CD4-positive, alpha-beta T cell treated with Interleukin-2 at 100 ng/mL for 4 hours (primary cell): ENCODE measurements around the gene PCNX3.
"Not testable (repeated sequence)": the region's sequence is repeated elsewhere in the genome, so short reads cannot be mapped to it uniquely, and the experiment has no call there.

ENCODE experiments used
- DNase-seq: peaks from one replicate; pipeline ENCODE4 v3.0.0-alpha.2; 2020; ENCODE audit warnings: low spot score

The PCNX3 gene

GRCh38 chr11:65620666-65621065 is 5.1 kb downstream of the PCNX3 start:
- DNase-seq, result no peak

DNA sequence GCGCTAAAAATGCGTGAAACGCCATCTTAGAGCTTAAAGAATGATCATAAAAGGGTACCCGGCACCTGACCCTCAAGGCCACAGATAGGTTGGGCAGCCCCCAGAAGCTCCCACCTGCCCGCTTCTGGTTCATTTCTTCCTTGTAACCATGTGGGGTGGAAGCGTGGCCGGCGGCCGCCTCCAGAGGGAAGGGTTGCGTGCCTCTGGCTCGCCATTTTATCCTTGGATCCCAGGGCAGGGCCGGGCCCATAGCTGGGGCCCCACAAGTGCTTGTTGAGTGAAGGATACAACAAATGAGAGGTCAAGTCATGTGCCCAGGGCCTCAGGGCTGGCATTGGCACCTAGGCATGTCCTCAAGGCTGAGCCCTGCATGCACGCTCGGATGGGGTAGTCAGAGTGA is 5.9 kb downstream of the PCNX3 start:
- DNase-seq, result no peak

DNA sequence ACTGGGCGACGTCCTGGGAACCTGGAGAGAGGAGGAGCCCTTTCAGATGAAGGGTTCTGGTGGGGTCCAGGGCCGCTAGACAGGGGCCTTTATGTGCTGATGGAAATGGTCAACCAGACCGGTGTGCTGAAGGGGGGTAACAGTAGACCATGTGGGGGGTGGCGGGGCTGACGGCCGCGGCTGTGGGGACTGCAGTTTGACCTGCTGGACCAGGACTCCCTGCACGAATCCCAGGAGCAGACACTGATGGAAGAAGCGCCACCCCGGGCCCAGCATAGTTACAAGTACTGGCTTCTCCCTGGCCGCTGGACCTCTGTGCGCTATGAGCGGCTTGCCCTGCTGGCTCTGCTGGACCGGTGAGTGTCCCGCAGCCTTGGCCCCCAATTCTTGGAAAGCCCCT is 6.4 kb downstream of the PCNX3 start:
- no peak for DNase-seq

GRCh38 chr11:65623177-65623576 is 7.6 kb downstream of the PCNX3 start:
- no peak for DNase-seq

DNA sequence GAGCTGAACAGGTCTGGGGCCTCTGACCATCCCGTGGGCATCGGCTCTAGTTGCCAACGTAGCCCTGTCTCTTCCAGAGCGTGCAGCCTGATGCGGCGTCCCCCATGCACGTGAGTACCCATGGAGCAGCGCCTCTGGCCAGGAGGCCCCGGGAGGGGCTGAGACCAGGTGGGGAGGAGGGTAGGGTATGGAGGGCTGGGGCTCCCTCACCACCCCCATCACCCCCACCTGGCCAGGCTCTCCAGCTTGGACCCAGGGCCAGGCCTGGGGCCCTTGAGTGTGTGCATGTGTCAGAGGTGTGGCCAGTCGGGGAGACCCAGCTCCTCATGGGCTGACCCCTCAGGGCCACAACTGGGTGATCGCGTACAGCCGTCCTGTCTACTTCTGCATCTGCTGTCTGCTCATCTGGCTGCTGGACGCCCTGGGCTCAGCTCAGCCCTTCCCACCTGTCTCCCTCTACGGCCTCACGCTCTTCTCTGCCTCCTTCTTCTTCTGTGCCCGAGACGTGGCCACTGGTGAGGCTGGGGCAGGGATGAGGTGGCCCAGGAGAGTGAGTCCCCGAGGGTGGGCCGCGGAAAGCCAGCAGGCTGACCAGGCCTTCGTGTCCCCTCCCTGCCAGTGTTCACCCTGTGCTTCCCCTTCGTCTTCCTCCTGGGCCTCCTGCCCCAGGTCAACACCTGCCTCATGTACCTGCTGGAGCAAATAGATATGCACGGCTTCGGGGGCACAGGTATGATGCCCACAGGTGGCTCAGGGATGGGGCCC is 8.5 kb downstream of the PCNX3 start:
- no peak for DNase-seq

DNA sequence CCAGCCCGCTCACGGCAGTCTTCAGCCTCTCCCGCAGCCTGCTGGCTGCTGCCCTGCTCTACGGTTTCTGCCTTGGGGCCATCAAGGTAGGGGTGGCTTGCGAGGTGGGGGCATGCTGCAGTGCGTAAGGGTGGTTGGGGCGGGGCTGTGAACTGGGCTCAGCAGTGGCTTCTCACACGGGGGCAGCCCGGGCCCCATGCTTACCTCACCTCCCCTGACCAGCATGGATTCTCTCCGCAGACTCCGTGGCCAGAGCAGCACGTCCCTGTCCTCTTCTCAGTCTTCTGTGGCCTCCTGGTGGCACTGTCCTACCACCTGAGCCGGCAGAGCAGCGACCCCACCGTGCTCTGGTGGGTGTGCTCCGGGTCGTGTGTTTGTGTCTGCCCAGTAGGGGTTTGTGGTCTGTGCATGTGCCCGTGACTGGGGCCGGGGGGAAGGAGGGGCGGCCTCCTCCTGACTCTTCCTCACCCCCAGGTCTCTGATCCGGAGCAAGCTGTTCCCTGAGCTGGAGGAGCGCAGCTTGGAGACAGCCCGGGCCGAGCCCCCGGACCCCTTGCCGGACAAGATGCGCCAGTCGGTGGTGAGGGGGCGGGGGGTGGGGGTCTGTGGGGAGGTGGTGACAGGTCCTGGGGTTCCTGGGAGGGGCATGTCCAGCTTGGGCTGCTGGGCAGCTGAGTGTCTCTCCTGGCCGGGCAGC is 9.5 kb downstream of the PCNX3 start:
- no peak for DNase-seq

GRCh38 chr11:65625628-65626342 is 10.2 kb downstream of the PCNX3 start:
- DNase-seq, result peak; percentile 60

GRCh38 chr11:65627202-65627601 is 11.6 kb downstream of the PCNX3 start:
- DNase-seq, result no peak

DNA sequence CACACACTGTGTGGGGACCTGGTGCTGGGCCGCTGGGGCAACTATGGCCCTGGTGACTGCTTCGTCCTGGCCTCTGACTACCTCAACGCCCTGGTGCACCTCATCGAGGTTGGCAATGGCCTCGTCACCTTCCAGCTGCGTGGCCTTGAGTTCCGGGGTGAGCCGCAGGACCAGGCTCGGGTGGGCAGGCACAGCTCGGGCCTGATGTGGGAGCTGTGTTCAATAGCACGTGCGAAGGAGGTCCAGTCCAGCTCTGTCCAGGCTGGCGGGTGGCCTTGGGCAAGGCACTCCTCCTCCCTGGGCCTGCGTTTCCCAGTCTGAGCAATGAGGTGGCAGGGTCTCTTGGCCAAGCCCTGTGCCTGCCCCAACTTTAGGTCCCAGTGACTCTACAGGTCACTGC is 14.0 kb downstream of the PCNX3 start:
- no peak for DNase-seq

- no peak for DNase-seq
These were observed 14.6 kb downstream of the PCNX3 start for GRCh38 chr11:65630215-65630614.

- no peak for DNase-seq
These were observed 18.0 kb downstream of the PCNX3 start for GRCh38 chr11:65633390-65634108.

GRCh38 chr11:65634109-65634436 is 18.5 kb downstream of the PCNX3 start:
- DNase-seq, result no peak

DNA sequence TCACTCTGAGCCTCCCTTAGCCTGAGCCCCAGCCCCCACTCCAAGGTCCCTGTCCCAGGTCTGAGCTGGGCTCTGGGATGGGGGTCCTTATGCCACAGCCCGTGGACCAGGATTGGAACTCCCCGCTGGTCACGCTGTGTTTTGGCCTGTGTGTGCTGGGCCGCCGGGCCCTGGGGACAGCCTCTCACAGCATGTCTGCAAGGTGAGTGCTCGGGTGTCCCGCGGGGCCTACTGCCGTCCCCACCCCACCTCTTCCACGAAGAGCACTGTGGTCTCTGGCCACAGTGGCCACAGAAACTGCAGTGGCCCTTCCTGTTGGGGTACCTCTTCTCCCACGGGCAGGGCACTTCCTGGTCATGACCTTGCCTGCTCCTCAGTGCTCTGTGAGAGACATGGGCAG is 18.9 kb downstream of the PCNX3 start:
- DNase-seq, result no peak

DNA sequence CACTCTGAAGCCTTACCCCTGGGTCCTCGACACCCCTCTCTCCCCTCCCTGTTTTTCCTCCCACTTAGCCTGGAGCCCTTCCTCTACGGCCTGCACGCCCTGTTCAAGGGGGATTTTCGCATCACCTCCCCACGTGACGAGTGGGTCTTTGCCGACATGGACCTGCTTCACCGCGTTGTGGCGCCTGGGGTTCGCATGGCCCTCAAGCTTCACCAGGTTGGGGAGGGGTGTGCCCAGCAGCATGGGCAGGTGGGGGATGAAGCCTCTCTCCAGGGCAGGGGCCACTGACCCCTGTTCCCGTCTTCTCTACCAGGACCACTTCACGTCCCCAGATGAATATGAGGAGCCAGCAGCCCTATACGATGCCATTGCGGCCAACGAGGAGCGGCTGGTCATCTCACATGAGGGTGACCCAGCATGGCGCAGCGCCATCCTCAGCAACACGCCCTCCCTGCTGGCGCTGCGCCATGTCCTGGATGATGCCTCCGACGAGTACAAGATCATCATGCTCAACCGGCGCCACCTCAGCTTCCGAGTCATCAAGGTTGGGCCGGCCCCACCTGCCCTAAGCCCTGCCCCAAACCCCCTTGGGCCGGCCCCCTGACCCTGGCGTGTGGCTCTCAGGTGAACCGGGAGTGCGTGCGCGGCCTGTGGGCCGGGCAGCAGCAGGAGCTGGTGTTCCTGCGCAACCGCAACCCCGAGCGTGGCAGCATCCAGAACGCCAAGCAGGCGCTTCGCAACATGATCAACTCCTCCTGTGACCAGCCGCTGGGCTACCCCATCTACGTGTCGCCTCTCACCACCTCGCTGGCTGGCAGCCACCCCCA is 19.5 kb downstream of the PCNX3 start:
- no peak for DNase-seq

GRCh38 chr11:65636108-65637031 is 20.8 kb downstream of the PCNX3 start:
- DNase-seq, result no peak

GRCh38 chr11:65637032-65637557 is 21.5 kb downstream of the PCNX3 start:
- DNase-seq, result no peak

DNA sequence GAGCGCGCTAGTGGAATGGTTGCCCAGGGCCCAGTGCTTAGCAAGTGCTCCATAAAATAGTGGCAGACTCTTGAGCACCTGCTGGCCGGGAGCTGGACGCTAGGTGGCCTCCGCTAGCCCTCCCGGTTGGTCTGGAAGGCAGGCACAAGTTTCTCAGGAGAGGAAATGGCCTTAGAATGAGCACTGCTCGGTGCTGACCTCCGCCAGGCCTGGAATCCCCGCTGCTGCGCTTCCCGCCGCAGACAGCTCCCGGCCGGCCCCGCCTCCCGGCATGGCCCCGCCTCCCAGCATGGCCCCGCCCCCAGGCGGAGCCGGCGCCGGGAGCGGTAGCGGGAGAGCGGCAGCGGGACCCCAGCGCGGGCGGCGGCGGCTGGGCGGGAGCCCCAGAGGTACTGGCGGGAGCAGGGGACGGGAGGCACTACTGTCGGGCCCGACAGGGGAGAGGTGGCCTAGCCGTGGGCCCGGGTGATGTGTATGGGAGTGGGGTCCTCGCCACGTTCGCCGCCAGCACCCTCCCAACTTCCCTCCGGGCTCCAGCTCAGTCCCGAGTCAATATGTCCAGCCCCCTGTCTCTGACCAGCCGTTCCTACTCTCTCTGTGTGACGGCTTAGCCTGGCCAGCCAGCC is 22.3 kb downstream of the PCNX3 start, which contains the start of gene SIPA1:
TSS of gene SIPA1 (plus strand) at position 308 of the 626 bp plus-strand sequence. CDS start 2,821 bp downstream, outside the sequence.
- peak; percentile 64 for DNase-seq

DNA sequence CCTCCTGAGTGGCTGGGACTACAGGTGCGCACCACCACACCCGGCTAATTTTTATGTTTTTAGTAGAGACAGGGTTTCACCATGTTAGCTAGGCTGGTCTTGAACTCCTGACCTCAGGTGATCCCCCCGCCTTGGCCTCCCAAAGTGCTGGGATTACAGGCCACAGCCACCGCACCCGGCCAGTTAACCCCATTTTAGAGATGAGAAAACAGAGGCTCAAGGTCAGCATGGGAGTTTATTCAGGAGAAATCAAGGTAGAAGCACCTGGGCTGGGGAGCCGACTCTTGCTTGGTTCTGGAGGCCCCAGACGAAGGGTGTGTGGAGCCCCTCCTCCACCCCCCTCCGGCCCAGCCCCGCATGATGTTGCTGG is 23.6 kb downstream of the PCNX3 start:
- not testable (repeated sequence) for DNase-seq

DNA sequence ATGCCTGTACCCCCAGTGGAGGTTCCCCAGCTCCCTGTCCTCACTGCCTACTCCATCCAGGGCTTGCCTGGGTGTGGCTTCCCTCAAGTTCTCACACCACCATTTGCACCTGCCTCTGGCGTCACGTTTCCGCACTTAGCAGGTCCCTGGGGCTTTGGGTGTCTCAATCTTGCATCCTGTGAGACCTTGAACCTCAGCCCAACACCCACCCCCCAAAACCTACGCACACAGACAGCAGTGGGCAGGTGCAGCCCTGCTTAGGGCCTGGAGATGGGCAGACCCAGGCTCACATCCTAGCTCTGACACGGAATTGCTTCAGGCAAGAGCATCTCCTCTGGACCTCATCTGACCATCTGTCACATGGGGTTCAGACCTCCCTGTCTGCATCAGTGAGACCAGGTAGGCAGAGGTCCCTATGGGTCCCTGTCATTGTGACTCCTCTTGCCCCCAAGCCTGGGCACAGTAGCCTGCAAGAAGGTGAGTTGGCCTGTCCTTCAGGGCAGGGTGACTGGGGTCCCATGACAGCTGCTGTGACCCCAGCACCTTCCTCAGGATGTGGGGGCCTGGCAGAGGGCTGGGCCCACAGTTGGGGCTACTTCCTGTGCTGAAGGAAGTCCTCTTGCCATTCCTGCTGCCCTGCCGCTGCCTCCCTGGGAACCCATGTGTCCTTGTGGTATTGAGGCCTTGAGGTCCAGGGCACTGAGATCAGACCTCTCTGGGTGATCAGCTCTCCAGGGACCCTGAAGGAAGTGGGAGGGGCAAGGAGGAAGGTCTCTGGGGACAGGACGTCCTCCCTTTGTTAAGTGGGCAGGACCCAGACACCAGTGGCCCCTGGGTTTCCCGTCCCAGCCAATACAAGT is 24.3 kb downstream of the PCNX3 start:
- peak; percentile 66 for DNase-seq
